HEK293 (cell line): ENCODE measurements around the gene MMP11.

Source experiments
- CTCF ChIA-PET: fragments of 350-600 bp; formaldehyde crosslinking; extraction: SDS; loops from one replicate; lab custom pipeline; 2021; ENCODE audit warnings: antibody characterized with exemption; lab: Yijun Ruan, JAX
- POLR2A ChIA-PET: fragments of 300-600 bp; formaldehyde crosslinking; extraction: SDS; loops from one replicate; lab custom pipeline; 2020; ENCODE audit warnings: antibody characterized with exemption, inconsistent platforms; lab: Yijun Ruan, JAX
- H3K27ac ChIP-seq: fragments of 200-500 bp; sonication (Bioruptor generic); 2 replicates; pipeline ENCODE4 v1.5.1; 2014; ENCODE audit warnings: low read depth, low read length, control low read depth, inconsistent platforms; ENCODE audit errors: extremely low read depth
- H3K36me3 ChIP-seq, 2 experiments: fragments of 200-500 bp in 1 of 2; sonication (Bioruptor generic) in 1 of 2; 1 replicate in 1 of 2; 2 replicates in 1 of 2; pipeline ENCODE4 v1.5.1; 2014 to 2017; ENCODE audit warnings: inconsistent platforms in 2 of 2, low read length in 2 of 2; ENCODE audit not compliant: control insufficient read depth in 2 of 2, insufficient read depth in 1 of 2
- H3K4me1 ChIP-seq: fragments of 200-500 bp; sonication (Bioruptor generic); 2 replicates; pipeline ENCODE4 v1.5.1; 2014; ENCODE audit warnings: mild to moderate bottlenecking, low read length, inconsistent platforms; ENCODE audit not compliant: control insufficient read depth, insufficient read depth
- H3K4me3 ChIP-seq: 2 replicates; pipeline ENCODE4 v1.5.1; 2011; ENCODE audit warnings: low read depth, mild to moderate bottlenecking, control low read depth, low read length, moderate library complexity
- H3K9me3 ChIP-seq: fragments of 200-500 bp; sonication (Bioruptor generic); 2 replicates; pipeline ENCODE4 v1.5.1; 2014; ENCODE audit warnings: low read depth, low read length, inconsistent platforms; ENCODE audit not compliant: control insufficient read depth, insufficient read depth
- HOXC10 ChIP-seq: sonication (generic); formaldehyde crosslinking; IDR thresholded peaks from 2 replicates; pipeline ENCODE4 v1.8.1; 2023; ENCODE audit warnings: mild to moderate bottlenecking, missing genetic modification reagents
- MZF1 ChIP-seq: fragments of 450-650 bp; formaldehyde crosslinking; IDR thresholded peaks from 2 replicates; pipeline ENCODE4 v1.5.1; 2017; ENCODE audit warnings: missing biosample characterization, missing genetic modification characterization, borderline replicate concordance
- OVOL3 ChIP-seq: fragments of 450-650 bp; formaldehyde crosslinking; IDR thresholded peaks from 2 replicates; pipeline ENCODE4 v1.5.1; 2016; ENCODE audit warnings: missing biosample characterization, missing genetic modification characterization
- PRDM2 ChIP-seq: fragments of 450-650 bp; formaldehyde crosslinking; IDR thresholded peaks from 2 replicates; pipeline ENCODE4 v1.5.1; 2016; ENCODE audit warnings: missing biosample characterization, missing genetic modification characterization, borderline replicate concordance
- SP3 ChIP-seq: fragments of 450-650 bp; formaldehyde crosslinking; IDR thresholded peaks from 2 replicates; pipeline ENCODE4 v1.5.1; 2016; ENCODE audit warnings: missing biosample characterization, missing genetic modification characterization
- ZFP3 ChIP-seq: fragments of 450-650 bp; formaldehyde crosslinking; IDR thresholded peaks from 2 replicates; pipeline ENCODE4 v1.5.1; 2016; ENCODE audit warnings: low read depth, missing biosample characterization, missing genetic modification characterization
- ZFP69B ChIP-seq: fragments of 450-650 bp; formaldehyde crosslinking; IDR thresholded peaks from 2 replicates; pipeline ENCODE4 v1.5.1; 2016; ENCODE audit warnings: missing biosample characterization, missing genetic modification characterization
- ZNF112 ChIP-seq: fragments of 450-650 bp; formaldehyde crosslinking; IDR thresholded peaks from 2 replicates; pipeline ENCODE4 v1.5.0; 2017; ENCODE audit warnings: missing biosample characterization, missing genetic modification characterization
- ZNF114 ChIP-seq: fragments of 450-650 bp; formaldehyde crosslinking; IDR thresholded peaks from 2 replicates; pipeline ENCODE4 v1.5.0; 2017; ENCODE audit warnings: missing biosample characterization, missing genetic modification characterization
- ZNF214 ChIP-seq: fragments of 450-650 bp; formaldehyde crosslinking; IDR thresholded peaks from 2 replicates; pipeline ENCODE4 v1.5.1; 2017; ENCODE audit warnings: missing biosample characterization, mild to moderate bottlenecking, missing genetic modification characterization, borderline replicate concordance
- ZNF248 ChIP-seq: fragments of 450-650 bp; formaldehyde crosslinking; IDR thresholded peaks from 2 replicates; pipeline ENCODE4 v1.5.1; 2017; ENCODE audit warnings: missing biosample characterization, missing genetic modification characterization
- ZNF302 ChIP-seq: fragments of 450-650 bp; formaldehyde crosslinking; IDR thresholded peaks from 2 replicates; pipeline ENCODE4 v1.5.1; 2016; ENCODE audit warnings: missing biosample characterization, missing genetic modification characterization, low read depth
- ZNF311 ChIP-seq: fragments of 450-650 bp; formaldehyde crosslinking; IDR thresholded peaks from 2 replicates; pipeline ENCODE4 v1.5.1; 2017; ENCODE audit warnings: missing biosample characterization, missing genetic modification characterization, borderline replicate concordance
- ZNF37A ChIP-seq: fragments of 450-650 bp; IDR thresholded peaks from 2 replicates; pipeline ENCODE4 v1.5.1; 2018; ENCODE audit warnings: missing biosample characterization, missing genetic modification characterization
- ZNF654 ChIP-seq: fragments of 450-650 bp; formaldehyde crosslinking; IDR thresholded peaks from 2 replicates; pipeline ENCODE4 v1.5.1; 2016; ENCODE audit warnings: low read depth, missing biosample characterization, missing genetic modification characterization
- ZNF677 ChIP-seq: fragments of 450-650 bp; IDR thresholded peaks from 2 replicates; pipeline ENCODE4 v1.5.0; 2018; ENCODE audit warnings: missing biosample characterization, mild to moderate bottlenecking, missing genetic modification characterization, moderate library complexity
- ZSCAN16 ChIP-seq: fragments of 450-650 bp; formaldehyde crosslinking; IDR thresholded peaks from 2 replicates; pipeline ENCODE4 v1.5.1; 2016; ENCODE audit warnings: missing biosample characterization, missing genetic modification characterization
- TF ChIP-seq, protein P1 (sequence below): fragments of 450-650 bp; formaldehyde crosslinking; IDR thresholded peaks from 2 replicates; pipeline ENCODE4 v1.5.1; 2016; ENCODE audit warnings: missing biosample characterization, missing genetic modification characterization

The MMP11 gene

DNA sequence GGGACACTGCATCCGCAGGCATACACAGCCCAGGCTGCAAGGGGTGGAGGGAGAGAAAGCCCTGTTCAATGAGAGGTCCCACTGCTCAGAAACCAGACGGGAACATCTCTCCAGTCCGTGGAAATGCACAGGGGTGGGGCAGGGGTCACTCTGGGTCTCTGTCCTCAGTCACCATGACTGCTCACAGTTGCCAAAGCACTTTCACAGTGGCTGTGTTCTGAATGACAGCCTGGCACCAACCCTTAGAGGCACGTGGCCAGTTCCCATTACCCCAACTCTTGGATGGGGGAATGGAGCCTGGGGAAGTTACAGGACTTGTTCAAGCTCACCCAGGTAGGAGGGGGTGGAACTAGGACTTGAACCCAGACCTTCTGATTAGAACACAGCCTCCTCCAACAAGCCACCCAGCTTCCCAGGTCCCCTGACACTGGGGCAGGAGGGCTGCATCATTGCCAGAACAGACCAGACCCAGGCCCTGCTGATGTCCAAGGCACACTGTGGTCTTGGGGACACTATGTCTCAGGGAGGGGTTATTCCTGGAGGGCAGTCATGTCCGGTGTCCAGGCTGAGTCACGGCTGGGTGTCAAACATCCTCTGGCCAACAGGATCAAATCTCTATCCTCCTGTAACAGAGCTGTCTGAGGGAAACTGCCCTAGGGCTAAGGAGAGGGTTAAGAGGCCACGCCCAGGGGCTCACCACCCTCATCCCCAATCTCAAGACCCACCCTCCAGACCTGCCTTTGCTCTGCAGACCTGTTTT is 30.0 kb upstream of the MMP11 start:
- TF ChIP-seq ZNF214 (tag by site-specific recombination) (peak; percentile 45; the same call in 1 of the 2 replicates), MZF1 (no peak)
- ChIA-PET POLR2A (no interaction called here), CTCF (interaction anchor here (0.6 to 1.2 kb wide), 2 partner anchors 25 to 108 kb away, joined by 3 to 5 read pairs; partner anchors contain the start of gene CHCHD10)
- H3K9me3 ChIP-seq, result no peaks in the 10 kb centered on the region
- H3K36me3 ChIP-seq, result peaks cover 13 to 48% of the 10 kb centered on the region in 2 experiments
- H3K4me3 ChIP-seq, result no peak overlapping the region
- no peaks in the 10 kb centered on the region for H3K4me1 ChIP-seq
- H3K27ac ChIP-seq, result no peak overlapping the region

DNA sequence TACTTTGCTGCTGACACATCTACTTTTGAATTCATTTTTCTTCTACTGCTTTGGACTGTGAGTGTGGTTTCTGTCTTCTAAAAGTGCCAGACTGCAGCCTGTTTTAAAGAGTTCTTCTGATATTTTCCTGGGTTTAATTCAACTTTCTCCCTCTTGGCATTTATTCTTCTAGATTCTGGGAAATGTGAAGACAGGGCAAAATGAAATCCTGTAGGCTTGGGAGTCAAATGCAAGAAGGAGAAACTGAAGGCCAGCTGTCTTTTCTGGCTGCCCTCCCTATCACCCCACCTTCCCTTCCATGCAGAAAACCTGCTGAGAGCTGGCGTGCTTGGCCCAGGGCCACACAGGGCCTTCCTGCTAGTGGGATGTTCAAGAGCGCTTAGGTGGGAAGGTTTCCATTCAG is 29.3 kb upstream of the MMP11 start:
- POLR2A ChIA-PET, result no interaction called here
- no peak overlapping the region for H3K4me3 ChIP-seq
- TF ChIP-seq ZNF677 (tag by site-specific recombination), result no peak
- no peak for TF ChIP-seq HOXC10
- TF ChIP-seq, protein P1, sequence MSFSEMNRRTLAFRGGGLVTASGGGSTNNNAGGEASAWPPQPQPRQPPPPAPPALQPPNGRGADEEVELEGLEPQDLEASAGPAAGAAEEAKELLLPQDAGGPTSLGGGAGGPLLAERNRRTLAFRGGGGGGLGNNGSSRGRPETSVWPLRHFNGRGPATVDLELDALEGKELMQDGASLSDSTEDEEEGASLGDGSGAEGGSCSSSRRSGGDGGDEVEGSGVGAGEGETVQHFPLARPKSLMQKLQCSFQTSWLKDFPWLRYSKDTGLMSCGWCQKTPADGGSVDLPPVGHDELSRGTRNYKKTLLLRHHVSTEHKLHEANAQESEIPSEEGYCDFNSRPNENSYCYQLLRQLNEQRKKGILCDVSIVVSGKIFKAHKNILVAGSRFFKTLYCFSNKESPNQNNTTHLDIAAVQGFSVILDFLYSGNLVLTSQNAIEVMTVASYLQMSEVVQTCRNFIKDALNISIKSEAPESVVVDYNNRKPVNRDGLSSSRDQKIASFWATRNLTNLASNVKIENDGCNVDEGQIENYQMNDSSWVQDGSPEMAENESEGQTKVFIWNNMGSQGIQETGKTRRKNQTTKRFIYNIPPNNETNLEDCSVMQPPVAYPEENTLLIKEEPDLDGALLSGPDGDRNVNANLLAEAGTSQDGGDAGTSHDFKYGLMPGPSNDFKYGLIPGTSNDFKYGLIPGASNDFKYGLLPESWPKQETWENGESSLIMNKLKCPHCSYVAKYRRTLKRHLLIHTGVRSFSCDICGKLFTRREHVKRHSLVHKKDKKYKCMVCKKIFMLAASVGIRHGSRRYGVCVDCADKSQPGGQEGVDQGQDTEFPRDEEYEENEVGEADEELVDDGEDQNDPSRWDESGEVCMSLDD (tag by site-specific recombination), result no peak
- TF ChIP-seq SP3 (tag by site-specific recombination), result no peak
- TF ChIP-seq ZNF114, result no peak
- no peak for TF ChIP-seq ZNF311 (tag by site-specific recombination)
- TF ChIP-seq ZFP69B (tag by site-specific recombination), result no peak
- no peak for TF ChIP-seq ZFP3 (tag by site-specific recombination)
- TF ChIP-seq ZNF248 (tag by site-specific recombination), result no peak
- TF ChIP-seq ZNF112, result no peak
- no peak for TF ChIP-seq ZNF654 (tag by site-specific recombination)
- TF ChIP-seq ZNF37A, result no peak
- no peak for TF ChIP-seq OVOL3
- no peak for TF ChIP-seq PRDM2 (tag by site-specific recombination)
- TF ChIP-seq ZSCAN16 (tag by site-specific recombination), result no peak
- no peak for TF ChIP-seq ZNF302 (tag by site-specific recombination)
- H3K9me3 ChIP-seq, result no peaks in the 10 kb centered on the region
- H3K36me3 ChIP-seq, result peaks cover 13 to 48% of the 10 kb centered on the region in 2 experiments
- H3K27ac ChIP-seq, result no peak overlapping the region
- H3K4me1 ChIP-seq, result no peaks in the 10 kb centered on the region
- CTCF ChIA-PET, result no interaction called here
